ENCODE results near the gene C13orf42.
"Not testable (repeated sequence)": the region's sequence is repeated elsewhere in the genome, so short reads cannot be mapped to it uniquely, and the experiment has no call there.

The C13orf42 gene

GRCh38 chr13:51111174-51111573, at the start of gene C13orf42:
Gene C13orf42, minus strand, starts transcription at chr13:51111274. Its CDS starts 65 bp downstream, at chr13:51111209.
- DNase-seq, result no peak

GRCh38 chr13:51158880-51159518, 47.9 kb upstream of the C13orf42 start:
- DNase-seq, result no peak

- DNase-seq, result no peak
Measured at GRCh38 chr13:51158365-51158764, 47.3 kb upstream of the C13orf42 start.

GRCh38 chr13:51156648-51157047, 45.6 kb upstream of the C13orf42 start:
- no peak for DNase-seq

- DNase-seq, result no peak
Measured at GRCh38 chr13:51155776-51156515, 44.9 kb upstream of the C13orf42 start.

GRCh38 chr13:51155161-51155560, 44.1 kb upstream of the C13orf42 start:
- DNase-seq, result no peak

- DNase-seq, result no peak
Measured at GRCh38 chr13:51154029-51154555, 43.0 kb upstream of the C13orf42 start.

GRCh38 chr13:51153527-51153926, 42.5 kb upstream of the C13orf42 start:
- DNase-seq, result no peak

GRCh38 chr13:51152701-51153100, 41.6 kb upstream of the C13orf42 start:
- DNase-seq, result no peak

- DNase-seq, result no peak
Measured at GRCh38 chr13:51151463-51151862, 40.4 kb upstream of the C13orf42 start.

- no peak for DNase-seq
Measured at GRCh38 chr13:51148952-51149573, 38.0 kb upstream of the C13orf42 start.

GRCh38 chr13:51148223-51148951, 37.3 kb upstream of the C13orf42 start:
- no peak for DNase-seq

- DNase-seq, result no peak
Measured at GRCh38 chr13:51147732-51148131, 36.7 kb upstream of the C13orf42 start.

GRCh38 chr13:51146667-51147066, 35.6 kb upstream of the C13orf42 start:
- DNase-seq, result no peak

GRCh38 chr13:51137250-51137649, 26.2 kb upstream of the C13orf42 start:
- DNase-seq, result no peak

- DNase-seq, result no peak
Measured at GRCh38 chr13:51136276-51136980, 25.4 kb upstream of the C13orf42 start.

- DNase-seq, result no peak
Measured at GRCh38 chr13:51134763-51135365, 23.8 kb upstream of the C13orf42 start.

GRCh38 chr13:51130348-51130747, 19.3 kb upstream of the C13orf42 start:
- no peak for DNase-seq

GRCh38 chr13:51125495-51126226, 14.6 kb upstream of the C13orf42 start:
- no peak for DNase-seq

- no peak for DNase-seq
Measured at GRCh38 chr13:51122868-51123566, 11.9 kb upstream of the C13orf42 start.

GRCh38 chr13:51120873-51121272, 9.8 kb upstream of the C13orf42 start:
- not testable (repeated sequence) for DNase-seq

Measured in NCI-H510A (cell line).